Measurements from ENCODE around the gene GTSE1.

DNA sequence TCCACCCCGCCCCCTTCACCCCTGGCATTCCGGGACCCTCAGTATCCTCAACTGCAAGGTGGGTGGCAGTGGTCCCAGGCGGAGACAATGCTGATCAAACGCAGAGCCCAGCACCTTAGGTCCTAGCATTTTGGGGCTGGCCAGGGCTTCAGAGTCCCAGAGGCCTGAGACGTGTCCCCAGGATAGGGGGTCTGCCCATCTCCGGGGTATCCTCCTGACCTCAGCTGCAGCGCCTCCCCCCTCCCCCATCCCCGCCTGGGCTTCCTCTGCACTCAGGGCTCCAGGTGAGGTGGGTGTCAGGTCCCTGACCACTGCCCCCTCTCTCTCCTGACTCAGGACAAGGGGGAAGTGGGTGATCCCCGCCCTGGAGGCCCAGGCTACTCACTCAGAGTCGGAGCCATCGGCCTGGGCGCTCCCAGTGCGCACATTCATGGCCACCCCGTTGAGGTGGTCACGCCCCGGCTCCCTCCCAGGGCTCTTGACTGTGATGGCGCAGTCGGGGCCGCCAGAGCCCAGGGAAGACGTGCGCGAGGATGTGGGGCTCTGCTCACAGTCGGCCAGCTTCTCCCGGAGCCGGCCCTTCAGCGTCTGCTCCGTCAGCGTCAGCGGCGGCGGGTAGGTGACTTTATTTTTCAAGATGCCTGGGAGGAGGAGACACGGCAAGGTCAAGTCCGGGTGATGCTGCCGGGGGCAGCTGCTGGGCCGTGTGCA lies 67.1 kb downstream of the GTSE1 start:
- TF ChIP-seq, protein P1, sequence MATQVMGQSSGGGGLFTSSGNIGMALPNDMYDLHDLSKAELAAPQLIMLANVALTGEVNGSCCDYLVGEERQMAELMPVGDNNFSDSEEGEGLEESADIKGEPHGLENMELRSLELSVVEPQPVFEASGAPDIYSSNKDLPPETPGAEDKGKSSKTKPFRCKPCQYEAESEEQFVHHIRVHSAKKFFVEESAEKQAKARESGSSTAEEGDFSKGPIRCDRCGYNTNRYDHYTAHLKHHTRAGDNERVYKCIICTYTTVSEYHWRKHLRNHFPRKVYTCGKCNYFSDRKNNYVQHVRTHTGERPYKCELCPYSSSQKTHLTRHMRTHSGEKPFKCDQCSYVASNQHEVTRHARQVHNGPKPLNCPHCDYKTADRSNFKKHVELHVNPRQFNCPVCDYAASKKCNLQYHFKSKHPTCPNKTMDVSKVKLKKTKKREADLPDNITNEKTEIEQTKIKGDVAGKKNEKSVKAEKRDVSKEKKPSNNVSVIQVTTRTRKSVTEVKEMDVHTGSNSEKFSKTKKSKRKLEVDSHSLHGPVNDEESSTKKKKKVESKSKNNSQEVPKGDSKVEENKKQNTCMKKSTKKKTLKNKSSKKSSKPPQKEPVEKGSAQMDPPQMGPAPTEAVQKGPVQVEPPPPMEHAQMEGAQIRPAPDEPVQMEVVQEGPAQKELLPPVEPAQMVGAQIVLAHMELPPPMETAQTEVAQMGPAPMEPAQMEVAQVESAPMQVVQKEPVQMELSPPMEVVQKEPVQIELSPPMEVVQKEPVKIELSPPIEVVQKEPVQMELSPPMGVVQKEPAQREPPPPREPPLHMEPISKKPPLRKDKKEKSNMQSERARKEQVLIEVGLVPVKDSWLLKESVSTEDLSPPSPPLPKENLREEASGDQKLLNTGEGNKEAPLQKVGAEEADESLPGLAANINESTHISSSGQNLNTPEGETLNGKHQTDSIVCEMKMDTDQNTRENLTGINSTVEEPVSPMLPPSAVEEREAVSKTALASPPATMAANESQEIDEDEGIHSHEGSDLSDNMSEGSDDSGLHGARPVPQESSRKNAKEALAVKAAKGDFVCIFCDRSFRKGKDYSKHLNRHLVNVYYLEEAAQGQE (IDR thresholded peaks at IDR 0.05; ENCODE audit: insufficient read depth in 1 of 2, low read depth in 2 of 2, low read length in 2 of 2) = no peak
- no peak for TF ChIP-seq POLR2AphosphoS5 (IDR thresholded peaks at IDR 0.05; ENCODE audit: low read depth, low read length)
